ENCODE results near the gene NADSYN1.

The NADSYN1 gene

DNA sequence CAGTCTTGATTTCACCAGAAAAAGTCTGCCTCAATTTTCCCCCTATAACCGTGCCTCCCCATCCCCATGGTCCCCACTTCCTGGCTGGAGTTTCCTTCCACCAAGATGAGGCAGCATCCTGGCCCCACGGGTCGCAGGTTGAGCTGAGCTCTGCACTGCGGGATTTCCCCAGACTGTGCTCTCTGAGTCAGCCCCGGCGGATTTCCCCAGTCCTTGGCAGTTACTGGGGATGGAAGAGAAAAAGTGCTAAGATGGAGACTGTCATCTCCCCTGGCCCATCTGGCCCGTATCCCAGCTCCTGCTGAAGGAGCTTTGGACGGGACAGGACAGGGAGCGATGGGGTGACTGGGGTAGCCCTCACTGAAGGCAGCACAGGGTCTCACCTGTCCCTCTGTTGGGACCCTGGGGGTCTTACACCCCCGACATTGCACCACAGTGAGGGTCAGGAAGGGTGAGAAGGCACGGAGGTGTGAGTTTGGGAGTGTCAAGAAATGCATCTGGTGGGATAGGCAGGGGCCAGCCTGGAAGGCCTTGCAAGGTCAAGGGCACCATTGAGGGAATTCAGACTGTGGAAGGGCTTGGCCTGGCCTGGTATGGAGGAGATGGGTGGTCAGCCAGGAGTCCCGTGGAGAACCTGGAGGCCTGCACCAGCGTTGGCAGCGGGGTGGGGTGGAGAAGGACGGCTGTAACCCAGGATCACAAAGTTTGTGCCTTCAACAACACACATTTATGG lies 36.5 kb downstream of the NADSYN1 start:
- in situ Hi-C loops (cut with MboI; ENCODE audit: low sequenced_read_pairs) = no loop called here

DNA sequence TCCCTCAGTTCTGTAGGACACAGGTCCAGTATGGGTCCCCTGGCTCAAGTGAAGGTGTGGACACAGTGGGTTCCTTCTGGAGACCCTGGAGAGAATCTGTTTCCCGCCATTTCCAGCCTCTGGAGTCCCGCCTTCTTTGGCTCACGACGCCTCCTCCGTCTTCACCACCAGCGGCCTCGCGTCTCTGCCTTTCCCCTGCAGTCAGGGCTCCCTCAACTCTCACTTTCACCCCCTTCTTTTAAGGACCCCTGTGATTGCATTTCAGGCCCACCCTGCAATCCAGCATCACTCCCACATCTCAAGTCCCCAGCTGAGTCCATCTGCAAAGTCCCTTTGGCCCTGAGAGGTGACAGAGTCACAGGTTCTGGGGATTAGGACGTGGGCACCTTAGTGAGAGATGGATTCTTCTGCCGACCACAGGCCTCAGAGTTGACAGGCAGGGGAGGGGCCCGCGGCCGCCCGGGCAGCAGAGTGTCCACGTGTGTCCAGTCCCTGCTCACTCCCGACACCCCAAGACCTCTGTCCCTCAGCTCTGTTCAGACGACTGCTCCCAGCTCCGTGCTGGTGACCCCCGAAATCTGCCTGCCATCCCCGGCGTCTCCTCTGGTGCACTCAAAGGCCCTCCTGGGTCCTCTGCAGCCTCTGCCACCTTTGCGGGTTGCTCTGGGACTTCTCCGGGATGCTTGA lies 37.2 kb downstream of the NADSYN1 start:
- in situ Hi-C loops (cut with MboI; ENCODE audit: low sequenced_read_pairs) = no loop called here

DNA sequence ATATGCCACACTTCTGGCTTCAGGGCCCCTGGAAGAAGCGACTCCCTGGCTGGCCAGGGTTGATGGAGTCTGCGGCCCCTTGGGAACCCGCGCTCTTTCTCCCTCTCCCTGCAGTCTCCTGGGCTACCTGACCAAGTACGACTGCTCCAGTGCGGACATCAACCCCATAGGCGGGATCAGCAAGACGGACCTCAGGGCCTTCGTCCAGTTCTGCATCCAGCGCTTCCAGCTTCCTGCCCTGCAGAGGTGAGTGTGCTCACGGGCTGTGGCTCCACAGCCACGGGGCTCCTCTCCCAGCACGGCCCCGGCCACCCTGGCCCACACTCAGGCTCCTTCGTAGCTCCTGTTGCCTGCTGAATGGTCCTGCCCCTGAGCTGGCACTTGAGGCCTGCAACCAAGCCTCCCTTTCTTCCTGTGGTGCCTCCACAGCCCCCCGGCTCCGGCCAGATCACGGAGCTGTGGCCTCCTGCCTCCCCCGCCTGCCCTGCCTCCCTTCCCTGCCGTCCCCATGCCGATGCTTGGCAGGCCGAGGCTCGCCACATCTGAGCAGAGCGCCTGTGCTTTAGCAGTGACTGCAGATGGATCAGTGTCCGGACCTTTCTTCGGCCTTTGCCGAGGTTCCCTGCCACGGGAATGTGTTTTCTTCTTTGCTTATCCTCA lies 37.9 kb downstream of the NADSYN1 start:
- in situ Hi-C loops (cut with MboI; ENCODE audit: low sequenced_read_pairs) = no loop called here

DNA sequence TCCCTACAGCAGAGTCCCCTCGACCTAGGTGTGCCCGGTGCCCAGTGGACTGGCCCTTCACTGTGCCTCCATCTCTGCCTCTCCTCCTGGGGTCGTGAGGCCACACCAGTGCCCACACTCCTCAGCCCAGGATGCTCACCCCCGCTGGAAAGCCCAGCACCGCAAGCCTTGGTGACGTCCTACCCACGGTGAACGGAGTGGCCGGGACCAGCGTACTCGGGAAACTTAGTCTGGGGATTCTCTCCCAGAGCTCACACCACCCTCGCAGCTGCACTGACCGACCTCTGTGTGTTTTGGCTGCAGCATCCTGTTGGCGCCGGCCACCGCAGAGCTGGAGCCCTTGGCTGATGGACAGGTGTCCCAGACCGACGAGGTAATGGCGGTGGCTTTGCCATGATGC lies 38.5 kb downstream of the NADSYN1 start:
- in situ Hi-C loops (cut with MboI; ENCODE audit: low sequenced_read_pairs) = no loop called here

DNA sequence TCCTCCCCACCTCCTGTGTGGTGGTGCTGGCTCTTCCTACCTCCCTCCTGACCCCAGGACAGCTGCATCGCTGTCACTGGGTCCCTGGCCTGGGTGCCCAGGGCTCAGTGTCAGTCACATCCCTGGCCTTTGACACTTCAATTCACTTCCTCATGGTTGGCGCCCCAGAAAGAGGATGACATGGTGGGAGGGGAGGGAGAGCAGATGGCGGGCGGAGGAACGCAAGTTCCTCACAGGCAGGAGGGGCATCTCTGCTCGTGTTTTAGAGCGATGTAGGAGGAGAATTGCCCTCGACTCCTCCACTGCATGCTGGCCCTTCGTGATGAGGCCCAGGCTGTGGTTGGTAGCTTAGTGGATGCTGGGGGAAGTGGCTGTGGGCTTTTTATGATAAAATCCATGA lies 38.9 kb downstream of the NADSYN1 start:
- in situ Hi-C loops (cut with MboI; ENCODE audit: low sequenced_read_pairs) = no loop called here

DNA sequence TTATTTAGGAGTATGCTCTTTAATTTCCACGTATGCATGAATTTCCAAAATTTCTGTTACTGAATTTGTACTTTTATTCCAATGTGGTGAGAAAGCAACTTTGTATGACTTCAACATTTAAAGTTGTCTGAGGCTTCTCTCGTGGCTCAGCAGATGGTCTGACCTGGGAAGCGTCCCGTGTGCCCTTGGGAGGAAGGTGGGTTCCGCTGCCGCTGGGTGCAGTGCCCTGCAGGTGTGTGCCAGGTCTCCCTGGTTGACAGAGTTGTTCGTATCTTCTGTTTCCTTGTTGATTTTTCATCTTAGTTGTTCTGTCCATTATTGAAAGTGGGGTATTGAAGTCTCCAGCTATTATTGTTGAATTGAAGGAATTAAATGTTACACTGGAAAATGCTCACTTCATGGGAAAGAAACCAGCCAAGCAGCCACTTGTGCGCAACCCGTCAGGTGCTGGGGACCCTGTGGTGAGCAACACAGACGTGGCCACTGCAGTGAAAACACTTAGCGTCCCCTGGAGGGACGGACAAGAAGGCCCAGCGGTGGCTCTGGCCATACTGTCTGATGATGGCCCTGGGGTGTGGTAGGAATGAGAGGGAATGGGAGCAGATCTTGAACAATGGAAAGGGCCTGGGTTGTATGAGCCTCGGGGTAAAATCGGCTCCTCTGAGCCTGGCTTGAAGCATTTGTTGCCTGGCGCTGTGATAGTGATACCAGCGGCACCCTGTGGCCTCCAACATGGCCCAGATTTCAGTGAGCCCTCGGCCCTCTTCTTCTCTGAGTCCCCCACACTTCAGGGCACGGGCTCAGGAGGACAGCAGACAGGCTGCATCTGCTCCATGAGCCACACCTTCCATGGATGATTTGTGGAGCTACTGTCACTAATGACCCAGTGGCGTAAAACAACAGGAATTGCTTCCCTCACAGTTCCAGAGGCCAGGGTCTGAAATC lies 42.6 kb downstream of the NADSYN1 start:
- in situ Hi-C loops (cut with MboI; ENCODE audit: low sequenced_read_pairs) = no loop called here

DNA sequence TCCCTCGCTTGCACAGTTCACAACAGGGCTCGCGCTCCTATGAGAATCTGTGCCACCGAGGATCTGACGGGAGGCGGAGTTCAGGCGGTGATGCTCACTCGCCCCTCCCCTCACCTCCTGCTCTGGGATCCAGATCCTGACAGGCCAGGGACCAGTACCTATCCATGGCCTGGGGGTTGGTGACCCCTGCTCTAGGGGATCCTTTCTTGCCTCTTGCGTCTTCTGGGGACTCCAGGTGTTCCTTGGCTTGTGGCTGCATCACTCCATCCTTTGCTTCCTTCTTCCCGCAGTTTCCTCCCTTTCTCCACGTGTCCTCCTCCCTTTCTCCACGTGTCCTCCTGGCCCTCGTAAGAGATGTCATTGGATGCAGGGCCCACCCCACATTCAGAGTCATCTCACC lies 43.4 kb downstream of the NADSYN1 start:
- in situ Hi-C loops (cut with MboI; ENCODE audit: low sequenced_read_pairs) = no loop called here

DNA sequence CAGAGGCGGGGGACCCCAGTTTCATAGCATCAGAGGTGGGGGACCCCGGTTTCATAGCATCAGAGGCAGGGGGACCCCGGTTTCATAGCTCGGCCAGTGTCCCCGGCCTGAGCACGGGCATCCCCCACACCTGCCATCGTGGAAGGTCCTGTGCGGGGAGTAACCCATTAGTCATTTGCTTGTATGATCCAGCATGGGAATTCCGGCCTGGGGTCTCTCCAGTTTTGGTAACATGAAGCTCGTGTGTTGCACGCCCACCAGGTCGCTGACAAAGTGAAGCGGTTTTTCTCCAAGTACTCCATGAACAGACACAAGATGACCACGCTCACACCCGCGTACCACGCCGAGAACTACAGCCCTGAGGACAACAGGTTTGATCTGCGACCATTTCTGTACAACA lies 45.1 kb downstream of the NADSYN1 start:
- in situ Hi-C loops (cut with MboI; ENCODE audit: low sequenced_read_pairs) = no loop called here

DNA sequence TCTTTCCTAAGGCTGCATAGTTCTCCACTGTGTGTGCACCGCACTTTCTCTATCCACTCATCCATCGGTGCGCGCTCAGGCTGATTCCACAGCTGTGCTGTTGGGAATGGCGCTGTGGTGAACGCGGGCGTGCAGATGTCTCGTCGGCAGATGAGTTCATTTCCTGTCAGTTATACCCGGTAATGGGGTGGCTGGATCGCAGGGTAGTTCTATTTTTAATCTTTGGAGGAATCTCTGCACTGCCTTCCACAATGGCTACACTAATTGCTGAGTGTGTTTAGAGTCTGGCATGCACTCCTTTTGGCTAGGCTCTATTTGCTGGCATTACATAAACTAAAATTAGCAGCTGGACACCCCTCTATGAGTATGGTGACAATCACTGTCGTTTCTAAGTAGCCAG lies 46.1 kb downstream of the NADSYN1 start:
- in situ Hi-C loops (cut with MboI; ENCODE audit: low sequenced_read_pairs) = no loop called here

DNA sequence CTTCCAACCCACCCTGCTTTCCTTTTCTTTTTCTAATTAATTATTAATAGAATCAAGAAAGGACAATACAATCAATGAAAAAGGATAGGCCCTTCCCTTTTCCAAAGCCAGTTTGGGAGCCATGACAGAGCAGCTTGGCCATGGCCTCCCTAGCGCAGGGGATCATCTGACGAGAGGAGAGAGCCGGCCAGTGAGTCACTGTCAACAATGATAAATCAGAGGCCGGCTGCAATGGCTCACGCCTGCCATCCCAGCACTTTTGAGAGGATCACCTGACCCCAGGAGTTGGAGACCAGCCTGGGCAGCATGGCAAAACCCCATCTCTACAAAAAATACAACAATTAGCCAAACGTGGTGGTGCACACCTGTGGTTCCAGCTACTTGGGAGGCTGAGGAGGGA lies 46.5 kb downstream of the NADSYN1 start:
- in situ Hi-C loops (cut with MboI; ENCODE audit: low sequenced_read_pairs) = no loop called here

DNA sequence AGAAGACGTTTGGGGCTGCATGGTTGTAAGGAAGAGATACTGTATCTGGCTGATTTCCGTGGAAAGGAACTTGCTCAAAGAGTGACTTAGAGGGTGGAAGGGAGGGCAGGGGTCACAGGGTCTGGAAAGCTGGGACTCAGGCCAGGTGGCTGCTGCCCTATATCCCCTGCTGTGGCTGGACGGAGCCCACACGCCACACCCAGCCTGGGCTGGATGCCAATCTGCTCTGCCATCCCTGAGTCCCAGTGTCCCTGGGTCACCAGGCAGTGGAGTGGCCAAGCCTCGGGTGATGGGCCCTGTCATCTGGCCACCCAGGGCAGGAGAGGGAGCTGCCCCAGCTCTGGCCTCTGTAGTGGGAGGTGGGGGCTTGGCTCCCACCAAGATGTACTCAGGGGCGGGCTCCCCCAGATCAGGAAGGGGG lies 47.6 kb downstream of the NADSYN1 start:
- in situ Hi-C loops (cut with MboI; ENCODE audit: low sequenced_read_pairs) = no loop called here

DNA sequence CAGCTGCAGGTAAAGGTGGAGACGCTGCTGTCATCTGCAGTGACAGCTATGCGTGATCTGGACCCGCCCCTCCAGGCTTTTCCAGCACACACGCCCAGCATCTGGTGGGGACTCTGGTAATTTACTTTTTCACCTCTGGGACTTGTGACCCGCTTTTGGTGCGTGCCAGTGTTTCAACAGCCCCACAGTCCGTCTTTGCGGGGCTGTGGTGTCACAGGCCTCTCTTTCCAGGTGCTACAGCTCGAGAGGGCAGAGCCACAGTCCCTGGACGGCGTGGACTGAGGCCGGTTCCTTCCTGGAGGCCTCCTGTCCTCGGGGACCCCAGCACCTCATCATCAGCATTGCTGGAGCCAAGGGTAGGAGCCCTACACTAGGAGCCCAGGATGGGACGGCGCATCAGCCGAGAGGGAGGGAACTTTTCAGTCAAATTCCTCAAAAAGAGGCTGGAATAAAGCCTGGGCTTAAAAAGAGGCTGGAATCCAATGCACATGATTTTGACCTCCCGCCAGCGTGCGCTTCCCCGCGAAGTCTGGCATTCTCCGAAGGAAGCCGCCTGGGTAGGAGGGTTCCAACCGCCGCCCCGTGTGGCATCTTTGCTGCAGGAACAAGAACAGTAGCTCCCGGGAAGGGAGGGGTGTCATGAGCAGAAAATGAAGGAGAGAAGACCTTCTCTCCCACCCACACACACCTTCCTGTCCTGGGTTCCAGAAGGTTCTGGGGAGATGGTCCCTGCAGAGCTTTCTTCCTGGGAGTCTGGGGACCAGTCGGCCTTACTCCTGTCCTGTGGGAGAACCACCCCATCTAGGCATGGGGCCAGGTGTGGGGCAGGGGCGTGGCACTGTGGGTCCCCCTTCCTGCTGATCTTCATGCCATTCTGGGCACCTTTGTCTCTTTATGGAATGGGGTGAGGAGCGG lies 48.3 kb downstream of the NADSYN1 start:
- in situ Hi-C loops (cut with MboI; ENCODE audit: low sequenced_read_pairs) = no loop called here

DNA sequence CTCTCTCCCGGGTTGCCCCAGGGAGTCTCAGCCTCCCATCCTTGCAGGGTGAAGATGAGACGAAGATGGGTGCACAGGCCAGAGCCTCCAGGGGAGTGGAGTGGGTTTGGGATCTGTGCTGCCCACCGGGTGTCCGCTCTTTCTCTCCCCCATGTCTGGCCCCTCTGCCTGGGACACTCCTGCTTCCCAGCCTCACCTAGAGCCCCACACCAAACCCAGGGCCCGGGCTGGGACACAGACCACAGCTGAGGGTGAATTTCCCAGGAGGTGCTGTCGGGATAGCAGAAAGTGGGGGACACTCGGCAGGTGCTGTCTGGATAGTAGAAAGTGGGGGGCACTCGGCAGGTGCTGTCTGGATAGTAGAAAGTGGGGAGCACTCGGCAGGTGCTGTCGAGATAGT lies 49.0 kb downstream of the NADSYN1 start:
- in situ Hi-C loops (cut with MboI; ENCODE audit: low sequenced_read_pairs) = no loop called here

DNA sequence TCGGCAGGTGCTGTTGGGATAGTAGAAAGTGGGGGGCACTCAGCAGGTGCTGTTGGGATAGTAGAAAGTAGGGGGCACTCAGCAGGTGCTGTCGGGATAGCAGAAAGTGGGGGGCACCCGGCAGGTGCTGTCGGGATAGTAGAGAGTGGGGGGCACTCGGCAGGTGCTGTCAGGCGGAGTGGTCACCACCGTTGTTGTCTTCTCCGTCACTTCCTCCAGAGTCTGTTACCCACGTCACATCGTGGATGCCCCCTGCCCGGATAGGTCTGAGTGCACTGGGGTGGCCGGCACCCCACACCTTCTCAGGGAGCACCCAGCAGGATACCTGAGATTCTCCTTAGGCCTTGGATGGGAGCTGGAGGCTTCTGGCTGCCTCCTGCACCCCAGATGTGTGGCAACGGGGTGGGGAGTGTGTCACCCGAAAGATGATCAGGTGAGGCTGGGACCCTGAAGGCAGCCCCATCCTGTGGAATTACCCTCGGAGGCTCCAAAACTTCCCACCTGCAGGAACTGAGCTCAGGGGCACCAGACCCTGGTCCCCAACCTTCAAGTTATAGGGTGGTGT lies 50.0 kb downstream of the NADSYN1 start:
- in situ Hi-C loops (cut with MboI; ENCODE audit: low sequenced_read_pairs) = no loop called here

DNA sequence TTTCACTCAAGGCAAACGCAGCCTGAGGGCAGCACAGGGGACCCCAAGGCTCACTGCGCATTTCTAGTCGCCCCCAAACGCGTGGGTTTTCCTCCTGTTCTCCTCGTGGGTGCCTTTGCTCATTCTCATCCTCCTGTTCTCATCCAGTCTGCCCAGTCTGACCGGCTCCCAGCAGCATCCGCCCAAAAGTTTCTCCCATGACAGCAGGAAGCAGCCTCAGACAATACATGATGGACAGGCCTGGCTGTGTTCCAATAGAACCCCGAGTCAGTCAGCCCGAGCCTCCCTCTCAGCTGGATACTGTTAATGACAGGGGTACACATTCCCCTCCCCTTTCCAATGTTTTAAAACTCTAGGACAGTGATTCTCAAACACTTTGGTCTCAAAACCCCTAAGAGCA lies 51.5 kb downstream of the NADSYN1 start:
- in situ Hi-C loops (cut with MboI; ENCODE audit: low sequenced_read_pairs) = no loop called here

DNA sequence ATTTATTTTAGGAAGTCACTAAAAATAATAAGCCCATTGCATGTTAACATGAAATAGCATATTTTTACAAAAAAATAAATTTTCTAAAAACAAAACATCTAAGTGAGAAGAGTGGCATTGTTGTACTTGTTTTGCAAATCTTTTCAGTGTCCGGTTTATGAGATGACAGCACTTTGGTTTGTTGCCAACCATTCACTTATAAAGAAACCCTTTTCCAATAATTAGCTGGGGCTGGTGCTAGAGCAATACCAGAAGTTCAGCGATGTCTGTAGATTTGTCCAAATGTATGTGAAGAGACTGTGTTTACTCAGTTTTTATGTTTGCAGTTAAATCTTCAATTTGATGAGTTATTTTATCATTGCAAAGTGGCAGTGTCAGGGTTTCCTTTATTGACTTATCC lies 52.0 kb downstream of the NADSYN1 start:
- in situ Hi-C loops (cut with MboI; ENCODE audit: low sequenced_read_pairs) = no loop called here

DNA sequence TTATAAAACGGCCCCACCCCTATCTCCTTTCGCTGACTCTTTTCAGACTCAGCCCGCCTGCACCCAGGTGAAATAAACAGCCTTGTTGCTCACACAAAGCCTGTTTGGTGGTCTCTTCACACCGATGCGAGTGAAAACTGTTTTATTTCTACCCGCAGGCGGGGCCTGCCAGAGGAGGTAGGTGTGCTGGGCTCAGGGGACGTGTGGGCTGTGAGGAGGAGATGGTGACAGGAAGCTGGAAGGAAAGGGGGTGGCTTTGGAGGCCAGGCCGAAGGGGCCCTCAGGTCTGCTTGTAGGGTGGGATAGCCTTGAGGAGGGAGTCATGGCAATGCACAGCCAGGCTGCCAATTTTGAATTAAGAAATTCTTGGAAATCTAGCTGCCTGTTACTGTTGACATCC lies 52.8 kb downstream of the NADSYN1 start:
- in situ Hi-C loops (cut with MboI; ENCODE audit: low sequenced_read_pairs) = no loop called here

DNA sequence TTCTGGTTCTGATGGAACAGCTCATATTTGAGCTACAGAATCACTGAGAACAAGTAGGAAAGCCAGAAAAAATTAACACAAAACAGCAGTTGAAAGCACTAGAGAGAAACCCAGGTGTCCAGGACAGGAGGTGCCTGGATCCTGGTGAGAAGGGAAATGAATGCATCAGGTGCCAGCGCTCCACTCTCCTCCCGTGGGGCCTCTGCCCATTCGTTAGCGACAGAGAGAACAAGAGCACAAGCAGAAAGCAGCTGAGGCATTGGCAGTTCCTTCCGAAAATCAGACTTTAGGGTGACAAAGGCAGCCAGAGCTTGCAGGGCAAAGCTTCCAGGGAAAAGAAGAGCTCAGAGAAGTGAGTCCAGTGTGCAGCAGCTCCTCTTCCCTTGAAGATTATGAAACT lies 54.1 kb downstream of the NADSYN1 start:
- in situ Hi-C loops (cut with MboI; ENCODE audit: low sequenced_read_pairs) = no loop called here
